ENCODE results near the gene PCP4.

The PCP4 gene

DNA sequence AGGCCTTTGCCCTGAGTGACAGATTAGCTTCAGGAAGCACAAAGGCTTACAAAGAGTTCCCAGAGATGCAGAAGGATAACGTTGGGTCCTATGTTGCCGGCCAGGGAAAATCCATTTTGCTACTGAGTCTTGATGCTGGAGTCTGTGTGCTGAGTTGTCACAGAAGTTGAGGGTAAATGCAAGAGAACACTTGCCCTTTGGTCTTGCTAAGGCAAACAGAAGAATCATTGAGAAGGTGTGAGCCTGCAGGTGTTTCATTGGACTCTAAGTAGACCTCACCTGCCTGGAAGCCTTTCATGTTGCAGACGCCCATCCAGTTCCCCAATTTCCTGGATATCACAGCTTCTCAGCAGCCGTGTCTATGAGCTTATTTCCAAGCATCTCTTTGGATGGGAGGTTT lies 105.2 kb downstream of the PCP4 start:
- no peak for DNase-seq (ENCODE audit: low read depth in 3 of 3)

DNA sequence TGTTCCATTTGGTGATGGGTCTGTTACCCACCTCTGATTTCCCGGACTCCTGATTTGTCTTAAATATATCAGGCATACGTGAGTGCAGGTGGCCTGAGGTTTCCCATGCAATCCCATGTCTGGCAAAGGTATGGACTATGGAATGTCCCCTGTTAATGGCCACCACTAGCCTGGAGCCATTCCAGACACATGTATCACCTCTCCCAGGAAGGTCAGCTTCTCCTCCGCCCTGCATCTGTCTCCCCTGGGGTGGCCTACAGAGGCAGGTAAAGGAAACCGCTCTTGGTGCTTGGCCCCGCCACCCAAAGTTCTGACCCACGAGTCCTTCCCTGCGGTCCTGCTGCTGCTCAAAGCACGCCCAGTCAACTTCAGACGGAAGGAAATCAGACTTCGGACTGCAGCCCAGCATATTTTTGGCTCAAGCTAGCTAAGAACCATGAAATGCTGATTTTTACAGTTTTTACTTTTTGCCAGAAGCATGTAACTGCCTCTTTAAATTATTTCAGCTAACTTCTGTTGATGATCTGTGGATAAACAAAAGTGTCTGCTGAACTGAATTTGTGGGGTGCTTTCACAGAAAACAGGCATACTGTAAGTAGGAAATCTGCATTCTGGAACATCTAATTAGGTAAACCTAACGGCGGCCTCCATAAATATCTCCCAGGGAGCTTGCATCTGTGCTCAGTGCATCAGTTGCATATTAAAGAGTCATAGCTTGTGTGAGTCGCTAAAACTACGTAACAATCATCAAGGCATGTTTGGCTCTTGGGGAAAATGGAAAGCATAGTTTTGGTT lies 105.9 kb downstream of the PCP4 start:
- DNase-seq (ENCODE audit: low read depth in 3 of 3), result no peak

DNA sequence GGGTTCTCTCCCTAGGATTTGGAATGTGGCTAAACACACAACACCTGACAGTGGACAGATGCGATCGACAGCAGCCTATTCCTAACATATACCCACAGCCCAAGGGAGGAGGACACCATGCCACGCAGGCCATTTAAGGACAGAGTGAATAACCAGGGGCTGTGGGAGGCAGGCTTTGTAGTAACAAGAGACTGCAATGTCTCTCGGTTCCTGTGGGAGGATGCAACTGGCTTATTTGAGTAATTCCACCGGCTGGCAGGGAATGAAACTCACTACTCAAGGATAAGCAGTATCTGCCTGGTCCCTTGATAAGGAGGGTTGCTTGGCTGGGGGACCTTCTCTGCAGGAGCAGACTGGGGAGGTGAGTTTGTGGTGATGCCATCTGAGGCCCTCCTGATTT lies 109.6 kb downstream of the PCP4 start:
- no peak for DNase-seq (ENCODE audit: low read depth in 3 of 3)

Data from stimulated activated CD4-positive, alpha-beta T cell treated with anti-CD3 and anti-CD28 coated beads, TNF-alpha, amount 100 ng/mL, for 24 hours (primary cell).